MCF 10A (cell line): ENCODE data around the gene PLA2G4B. TPM values are rescaled to one million over a fixed set of nuclear protein-coding genes. Genes with fewer than 3 reads are reported as not detected.

Experiments
- BruUV-seq: library from RNA; stranded (reverse); fragments of 400-500 nt; replicated peaks from 2 replicates; lab custom pipeline; 2021; lab: Mats Ljungman, UMichigan
- CTCF ChIA-PET: fragments of 300-600 bp; sonication (Branson Sonifier 250); formaldehyde crosslinking; extraction: SDS; loops from one replicate; lab custom pipeline; 2021; ENCODE audit warnings: antibody characterized with exemption, inconsistent platforms; lab: Yijun Ruan, JAX
- POLR2A ChIA-PET: fragments of 300-600, 350-650 bp; sonication (Branson Sonifier 250); formaldehyde crosslinking; extraction: SDS; loops from one replicate; lab custom pipeline; 2020; ENCODE audit warnings: antibody characterized with exemption, inconsistent platforms; lab: Yijun Ruan, JAX
- DNase-seq: peaks from one replicate; pipeline ENCODE4 v3.0.0-alpha.2; 2018; ENCODE audit not compliant: unreplicated experiment
- H3K27ac Mint-ChIP-seq: one replicate; pipeline ENCODE4 v1.8.0; 2022; ENCODE audit warnings: mild to moderate bottlenecking, low read depth, mixed read lengths; ENCODE audit not compliant: unreplicated experiment
- H3K27me3 Mint-ChIP-seq: one replicate; pipeline ENCODE4 v1.8.0; 2022; ENCODE audit warnings: mixed read lengths; ENCODE audit not compliant: insufficient read depth, unreplicated experiment
- H3K36me3 Mint-ChIP-seq: one replicate; pipeline ENCODE4 v1.8.0; 2022; ENCODE audit warnings: mild to moderate bottlenecking, moderate library complexity, mixed read lengths; ENCODE audit not compliant: insufficient read depth, unreplicated experiment
- H3K4me1 Mint-ChIP-seq: one replicate; pipeline ENCODE4 v1.8.0; 2022; ENCODE audit warnings: mixed read lengths; ENCODE audit not compliant: insufficient read depth, unreplicated experiment
- H3K4me3 Mint-ChIP-seq: one replicate; pipeline ENCODE4 v1.8.0; 2022; ENCODE audit warnings: mild to moderate bottlenecking, moderate library complexity, mixed read lengths; ENCODE audit not compliant: unreplicated experiment
- H3K9me3 Mint-ChIP-seq: one replicate; pipeline ENCODE4 v1.8.0; 2022; ENCODE audit warnings: mixed read lengths; ENCODE audit not compliant: unreplicated experiment
- intact Hi-C: fragments of 100-400 bp; cut with micrococcal nuclease; formaldehyde crosslinking; loops from 2 replicates; pipeline ENCODE4 v1.14.1; 2022
- total RNA-seq: library from RNA; stranded (reverse); gene quantifications from 2 replicates; pipeline ENCODE4 v1.2.3, GENCODE V29; 2022
- TF ChIP-seq, protein P1 (sequence below): fragments of 200-600 bp; IDR thresholded peaks from one replicate; pipeline ENCODE4 v1.8.0; 2022; ENCODE audit warnings: antibody characterized with exemption, mild to moderate bottlenecking; ENCODE audit not compliant: unreplicated experiment

The PLA2G4B gene
- total RNA-seq, 1 experiment from 2014 or later, result 3.8 TPM

DNA sequence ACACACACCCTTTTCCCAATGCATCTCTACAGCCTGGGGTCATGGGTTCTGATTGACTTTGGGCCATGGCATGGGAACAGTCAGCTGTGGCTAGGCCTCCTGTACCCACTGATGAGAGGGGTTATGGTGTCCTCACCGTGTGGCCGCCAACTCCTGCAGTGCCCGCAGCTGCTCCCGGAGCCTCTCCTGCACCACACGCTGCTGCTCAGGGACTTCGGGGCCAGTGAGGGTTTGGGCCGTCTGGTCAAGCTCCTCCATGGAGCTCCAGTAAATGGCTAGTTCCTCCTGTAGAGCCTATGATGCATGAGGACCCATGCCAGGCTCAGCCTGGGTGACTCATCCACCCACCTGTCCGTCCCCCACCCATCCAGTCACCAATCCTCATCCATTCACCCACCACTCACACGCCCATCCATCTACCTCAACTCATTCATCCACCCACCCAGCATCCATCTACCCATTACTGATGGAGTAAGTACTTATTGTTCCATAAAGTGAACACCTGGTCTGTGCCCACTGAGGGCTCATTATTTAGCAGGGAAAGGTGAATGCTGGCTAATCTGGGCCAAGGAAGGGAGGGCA lies 33.6 kb downstream of the PLA2G4B start:
- ChIA-PET POLR2A (no interaction called here), CTCF (interaction anchor here (0.7 kb wide), 1 partner anchor 24 kb away, joined by 3 read pairs; no protein-coding TSS in a partner anchor)
- H3K36me3 Mint-ChIP-seq, result no peaks in the 10 kb centered on the region
- no peaks in the 10 kb centered on the region for H3K9me3 Mint-ChIP-seq
- no peak overlapping the region for H3K4me3 Mint-ChIP-seq
- H3K27ac Mint-ChIP-seq, result no peak overlapping the region
- DNase-seq, result no peak
- intact Hi-C loops, result no loop called here
- TF ChIP-seq, protein P1, sequence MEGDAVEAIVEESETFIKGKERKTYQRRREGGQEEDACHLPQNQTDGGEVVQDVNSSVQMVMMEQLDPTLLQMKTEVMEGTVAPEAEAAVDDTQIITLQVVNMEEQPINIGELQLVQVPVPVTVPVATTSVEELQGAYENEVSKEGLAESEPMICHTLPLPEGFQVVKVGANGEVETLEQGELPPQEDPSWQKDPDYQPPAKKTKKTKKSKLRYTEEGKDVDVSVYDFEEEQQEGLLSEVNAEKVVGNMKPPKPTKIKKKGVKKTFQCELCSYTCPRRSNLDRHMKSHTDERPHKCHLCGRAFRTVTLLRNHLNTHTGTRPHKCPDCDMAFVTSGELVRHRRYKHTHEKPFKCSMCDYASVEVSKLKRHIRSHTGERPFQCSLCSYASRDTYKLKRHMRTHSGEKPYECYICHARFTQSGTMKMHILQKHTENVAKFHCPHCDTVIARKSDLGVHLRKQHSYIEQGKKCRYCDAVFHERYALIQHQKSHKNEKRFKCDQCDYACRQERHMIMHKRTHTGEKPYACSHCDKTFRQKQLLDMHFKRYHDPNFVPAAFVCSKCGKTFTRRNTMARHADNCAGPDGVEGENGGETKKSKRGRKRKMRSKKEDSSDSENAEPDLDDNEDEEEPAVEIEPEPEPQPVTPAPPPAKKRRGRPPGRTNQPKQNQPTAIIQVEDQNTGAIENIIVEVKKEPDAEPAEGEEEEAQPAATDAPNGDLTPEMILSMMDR, result no peak
- no TSS peak for BruUV-seq
- peaks cover 18% of the 10 kb centered on the region for H3K4me1 Mint-ChIP-seq
- no peaks in the 10 kb centered on the region for H3K27me3 Mint-ChIP-seq

DNA sequence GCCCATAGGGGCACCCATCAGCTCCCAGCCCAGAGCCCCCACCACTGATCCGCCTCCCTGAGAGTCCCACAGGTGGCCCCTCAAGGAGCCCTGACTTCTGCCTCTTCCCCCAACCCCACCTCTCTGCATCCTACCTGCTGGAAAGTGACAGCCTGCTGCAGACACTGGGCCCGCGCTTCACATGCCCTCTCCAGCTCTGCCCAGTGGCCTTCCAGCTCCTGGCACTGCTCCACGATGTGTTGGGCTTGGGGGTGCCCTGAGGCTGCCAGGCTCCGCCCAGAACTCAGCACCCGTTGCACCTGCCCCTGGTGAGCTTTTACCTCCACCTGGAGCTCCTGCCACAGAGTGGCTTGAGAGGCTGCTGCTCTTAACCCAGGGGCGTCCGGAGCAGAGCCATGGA lies 35.1 kb downstream of the PLA2G4B start:
- intact Hi-C loops, result no loop called here
- H3K27me3 Mint-ChIP-seq, result no peaks in the 10 kb centered on the region
- H3K4me1 Mint-ChIP-seq, result peaks cover 18% of the 10 kb centered on the region
- no peaks in the 10 kb centered on the region for H3K36me3 Mint-ChIP-seq
- no TSS peak for BruUV-seq
- TF ChIP-seq, protein P1, result no peak
- no peak for DNase-seq
- POLR2A ChIA-PET, result no interaction called here
- H3K4me3 Mint-ChIP-seq, result no peak overlapping the region
- H3K9me3 Mint-ChIP-seq, result no peaks in the 10 kb centered on the region
- no peak overlapping the region for H3K27ac Mint-ChIP-seq
- CTCF ChIA-PET, result no interaction called here

DNA sequence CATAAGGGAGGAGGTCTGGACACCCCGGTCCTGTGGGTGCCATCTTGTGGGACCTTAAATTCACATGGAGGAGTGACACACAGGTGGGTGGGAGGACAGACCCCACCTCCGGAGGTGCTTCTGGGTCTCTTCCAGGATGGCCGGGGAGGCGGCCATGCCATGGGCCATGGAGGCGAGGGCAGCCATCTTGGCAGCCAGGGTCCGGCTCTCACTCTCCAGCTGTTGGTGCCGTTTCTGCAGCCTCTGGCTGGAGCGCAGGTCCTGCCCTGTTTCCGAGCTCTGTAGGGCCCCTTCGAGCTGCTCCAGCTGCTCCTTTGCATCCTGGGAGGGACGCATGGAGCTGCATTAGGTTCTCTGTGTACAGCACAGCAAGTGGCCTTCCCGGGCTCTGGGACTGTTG lies 36.1 kb downstream of the PLA2G4B start:
- ChIA-PET CTCF (interaction anchor here (1.0 to 1.6 kb wide), 2 partner anchors 20 to 32 kb away, joined by 3 to 4 read pairs; no protein-coding TSS in a partner anchor), POLR2A (no interaction called here)
- peaks cover 18% of the 10 kb centered on the region for H3K4me1 Mint-ChIP-seq
- H3K27me3 Mint-ChIP-seq, result no peaks in the 10 kb centered on the region
- H3K4me3 Mint-ChIP-seq, result no peak overlapping the region
- H3K36me3 Mint-ChIP-seq, result no peaks in the 10 kb centered on the region
- no peak overlapping the region for H3K27ac Mint-ChIP-seq
- no peak for DNase-seq
- TF ChIP-seq, protein P1, result no peak
- no peaks in the 10 kb centered on the region for H3K9me3 Mint-ChIP-seq
- intact Hi-C loops, result no loop called here
- BruUV-seq, result no TSS peak

DNA sequence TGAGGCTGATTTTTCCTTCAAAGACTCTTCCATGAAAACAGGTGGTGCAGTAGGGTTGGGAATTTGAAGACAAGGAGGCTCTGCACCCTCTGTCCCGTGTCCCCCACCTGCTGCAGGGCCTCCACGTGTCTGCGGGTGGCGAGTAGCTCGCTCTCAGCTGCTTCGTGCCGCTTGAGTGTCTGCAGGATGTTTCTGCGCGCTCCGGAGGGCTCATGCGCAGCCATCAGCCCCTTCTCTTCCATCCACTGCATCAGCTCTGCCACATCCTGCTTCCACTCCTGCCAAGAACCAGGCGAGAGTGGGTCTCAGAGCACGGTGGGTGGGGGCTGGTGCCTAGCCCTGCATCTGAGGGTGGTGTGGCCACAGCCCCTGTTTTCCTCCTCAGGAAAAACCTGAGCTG lies 37.4 kb downstream of the PLA2G4B start:
- no peak overlapping the region for H3K27ac Mint-ChIP-seq
- no peak for DNase-seq
- no peaks in the 10 kb centered on the region for H3K9me3 Mint-ChIP-seq
- H3K36me3 Mint-ChIP-seq, result no peaks in the 10 kb centered on the region
- H3K4me3 Mint-ChIP-seq, result no peak overlapping the region
- TF ChIP-seq, protein P1, result no peak
- H3K4me1 Mint-ChIP-seq, result peaks cover 11% of the 10 kb centered on the region
- H3K27me3 Mint-ChIP-seq, result no peaks in the 10 kb centered on the region
- intact Hi-C loops, result no loop called here
- no TSS peak for BruUV-seq
- ChIA-PET POLR2A (interaction anchor here (0.6 kb wide), 1 partner anchor 9 kb away, joined by 3 read pairs; no protein-coding TSS in a partner anchor), CTCF (interaction anchor here (0.7 to 1.6 kb wide), 4 partner anchors 11 to 30 kb away, joined by 3 to 4 read pairs (median 3); no protein-coding TSS in a partner anchor)
